Measurements from ENCODE around the gene MIS12. TPM values are rescaled to one million over a fixed set of nuclear protein-coding genes. Genes with fewer than 3 reads are reported as not detected.

Gene MIS12
- total and polyA plus RNA-seq, 4 donors = 4.3 to 18.6 (median 11.1) TPM

GRCh38 chr17:5500247-5500588 lies 13.9 kb downstream of the MIS12 start:
- Histone ChIP-seq H3K27ac (ENCODE audit: low read depth in 1 of 2, low read length in 2 of 2) (no peak overlapping the region), H3K9ac (ENCODE audit: low read depth in 1 of 2, low read length in 2 of 2) (no peak overlapping the region), H3K4me3 (ENCODE audit: low read depth in 1 of 3, low read length in 3 of 3) (peak overlapping the region in 1 of 3 donors; percentile 48), H3K4me1 (ENCODE audit: control insufficient read depth in 4 of 4, insufficient read depth in 4 of 4, low read length in 3 of 4) (peaks cover 0 to 10% (median 0%) of the 10 kb centered on the region in 4 donors), H3K9me3 (ENCODE audit: control insufficient read depth in 4 of 4, low read length in 3 of 4) (peaks cover 0 to 4% (median 3%) of the 10 kb centered on the region in 4 donors), H3K27me3 (ENCODE audit: control insufficient read depth in 4 of 4, insufficient read depth in 4 of 4, low read length in 3 of 4) (peaks cover 0 to 4% (median 2%) of the 10 kb centered on the region in 4 donors), H3K36me3 (ENCODE audit: control insufficient read depth in 4 of 4, insufficient read depth in 3 of 4, low read depth in 1 of 4, low read length in 3 of 4) (no peaks in the 10 kb centered on the region)
- 6% methylated on average over 18 of the region's 18 CpGs for WGBS
- no peak for TF ChIP-seq NR2F2 (IDR thresholded peaks at IDR 0.05)
- no peak for DNase-seq (ENCODE audit: low spot score)

- Histone ChIP-seq H3K9me3 (ENCODE audit: control insufficient read depth in 4 of 4, low read length in 3 of 4) (peaks cover 0 to 2% (median 1%) of the 10 kb centered on the region in 4 donors), H3K4me3 (ENCODE audit: low read depth in 1 of 3, low read length in 3 of 3) (peak overlapping the region in 1 of 3 donors; percentile 48), H3K4me1 (ENCODE audit: control insufficient read depth in 4 of 4, insufficient read depth in 4 of 4, low read length in 3 of 4) (peaks cover 0 to 10% (median 0%) of the 10 kb centered on the region in 4 donors), H3K27me3 (ENCODE audit: control insufficient read depth in 4 of 4, insufficient read depth in 4 of 4, low read length in 3 of 4) (peaks cover 0 to 4% (median 2%) of the 10 kb centered on the region in 4 donors), H3K9ac (ENCODE audit: low read depth in 1 of 2, low read length in 2 of 2) (no peak overlapping the region), H3K36me3 (ENCODE audit: control insufficient read depth in 4 of 4, insufficient read depth in 3 of 4, low read depth in 1 of 4, low read length in 3 of 4) (no peaks in the 10 kb centered on the region), H3K27ac (ENCODE audit: low read depth in 1 of 2, low read length in 2 of 2) (no peak overlapping the region)
- peak; percentile 73 for DNase-seq (ENCODE audit: low spot score)
- WGBS = 3% methylated on average over 67 of the region's 67 CpGs
- TF ChIP-seq ATF3 (IDR thresholded peaks at IDR 0.05) = no peak
Observed at GRCh38 chr17:5500589-5501391, 14.4 kb downstream of the MIS12 start.

- Histone ChIP-seq H3K4me1 (ENCODE audit: control insufficient read depth in 4 of 4, insufficient read depth in 4 of 4, low read length in 3 of 4) (peaks cover 0 to 10% (median 0%) of the 10 kb centered on the region in 4 donors), H3K9ac (ENCODE audit: low read depth in 1 of 2, low read length in 2 of 2) (no peak overlapping the region), H3K36me3 (ENCODE audit: control insufficient read depth in 4 of 4, insufficient read depth in 3 of 4, low read depth in 1 of 4, low read length in 3 of 4) (no peaks in the 10 kb centered on the region), H3K27me3 (ENCODE audit: control insufficient read depth in 4 of 4, insufficient read depth in 4 of 4, low read length in 3 of 4) (peaks cover 0 to 4% (median 2%) of the 10 kb centered on the region in 4 donors), H3K9me3 (ENCODE audit: control insufficient read depth in 4 of 4, low read length in 3 of 4) (no peaks in the 10 kb centered on the region), H3K4me3 (ENCODE audit: low read depth in 1 of 3, low read length in 3 of 3) (no peak overlapping the region), H3K27ac (ENCODE audit: low read depth in 1 of 2, low read length in 2 of 2) (no peak overlapping the region)
- WGBS = 84% methylated on average over 8 of the region's 8 CpGs
- no peak for DNase-seq (ENCODE audit: low spot score)
- TF ChIP-seq EGR1 (IDR thresholded peaks at IDR 0.05; ENCODE audit: low read depth in 2 of 2) = no peak
- TF ChIP-seq TAF1 (conservative IDR thresholded peaks at IDR 0.05) = no peak
- TF ChIP-seq RXRA (IDR thresholded peaks at IDR 0.05) = no peak
- TF ChIP-seq HNF4G (IDR thresholded peaks at IDR 0.05) = no peak
- TF ChIP-seq YY1 (IDR thresholded peaks at IDR 0.05) = no peak
Observed at GRCh38 chr17:5501685-5502084, 15.3 kb downstream of the MIS12 start.

GRCh38 chr17:5502552-5502951 lies 16.2 kb downstream of the MIS12 start:
- H3K9me3 ChIP-seq (ENCODE audit: control insufficient read depth in 4 of 4, low read length in 3 of 4) = no peaks in the 10 kb centered on the region
- no peak for DNase-seq (ENCODE audit: low spot score)
- H3K4me1 ChIP-seq (ENCODE audit: control insufficient read depth in 4 of 4, insufficient read depth in 4 of 4, low read length in 3 of 4) = peaks cover 0 to 10% (median 0%) of the 10 kb centered on the region in 4 donors
- TF ChIP-seq FOXA2 (IDR thresholded peaks at IDR 0.05) (no peak), ATF3 (IDR thresholded peaks at IDR 0.05) (no peak)
- H3K4me3 ChIP-seq (ENCODE audit: low read depth in 1 of 3, low read length in 3 of 3) = no peak overlapping the region
- 94% methylated on average over 4 of the region's 4 CpGs for WGBS
- no peak overlapping the region for H3K27ac ChIP-seq (ENCODE audit: low read depth in 1 of 2, low read length in 2 of 2)
- no peak overlapping the region for H3K9ac ChIP-seq (ENCODE audit: low read depth in 1 of 2, low read length in 2 of 2)
- no peaks in the 10 kb centered on the region for H3K36me3 ChIP-seq (ENCODE audit: control insufficient read depth in 4 of 4, insufficient read depth in 3 of 4, low read depth in 1 of 4, low read length in 3 of 4)
- peaks cover 0 to 4% (median 2%) of the 10 kb centered on the region in 4 donors for H3K27me3 ChIP-seq (ENCODE audit: control insufficient read depth in 4 of 4, insufficient read depth in 4 of 4, low read length in 3 of 4)

Measured in liver (tissue), 9 donors.